ENCODE measurements around the gene ITPR2.

- TF ChIP-seq CTCF (IDR thresholded peaks at IDR 0.05) (no peak), POLR2A (IDR thresholded peaks at IDR 0.05) (no peak)
Observed at GRCh38 chr12:26838888-26839416, 6.0 kb upstream of the ITPR2 start.

All from Peyer's patch (tissue), 4 donors.